ENCODE measurements around the gene MAB21L2.

Gene MAB21L2

GRCh38 chr4:150619042-150619441, 37.1 kb downstream of the MAB21L2 start:
- no peak for DNase-seq (ENCODE audit: low read depth)

GRCh38 chr4:150624055-150624454, 42.1 kb downstream of the MAB21L2 start:
- no peak for DNase-seq (ENCODE audit: low read depth)

GRCh38 chr4:150625033-150625432, 43.1 kb downstream of the MAB21L2 start:
- DNase-seq (ENCODE audit: low read depth): no peak

- DNase-seq (ENCODE audit: low read depth): no peak
These were observed 46.1 kb downstream of the MAB21L2 start for GRCh38 chr4:150628073-150628472.

GRCh38 chr4:150632639-150633038, 50.7 kb downstream of the MAB21L2 start:
- no peak for DNase-seq (ENCODE audit: low read depth)

Measured in stimulated activated CD8-positive, alpha-beta memory T cell treated with anti-CD3 and anti-CD28 coated beads, Interleukin-15, amount 100 ng/mL, for 1 hour (primary cell).